IPS DF 4.7 (cell line): ENCODE measurements around the gene NEK4.
"Not testable (repeated sequence)": the region's sequence is repeated elsewhere in the genome, so short reads cannot be mapped to it uniquely, and the experiment has no call there.

Source experiments
- DNase-seq: peaks from one replicate; pipeline ENCODE4 v3.0.0-alpha.2; 2013; ENCODE audit warnings: low spot score; ENCODE audit errors: extremely low read depth

The NEK4 gene

DNA sequence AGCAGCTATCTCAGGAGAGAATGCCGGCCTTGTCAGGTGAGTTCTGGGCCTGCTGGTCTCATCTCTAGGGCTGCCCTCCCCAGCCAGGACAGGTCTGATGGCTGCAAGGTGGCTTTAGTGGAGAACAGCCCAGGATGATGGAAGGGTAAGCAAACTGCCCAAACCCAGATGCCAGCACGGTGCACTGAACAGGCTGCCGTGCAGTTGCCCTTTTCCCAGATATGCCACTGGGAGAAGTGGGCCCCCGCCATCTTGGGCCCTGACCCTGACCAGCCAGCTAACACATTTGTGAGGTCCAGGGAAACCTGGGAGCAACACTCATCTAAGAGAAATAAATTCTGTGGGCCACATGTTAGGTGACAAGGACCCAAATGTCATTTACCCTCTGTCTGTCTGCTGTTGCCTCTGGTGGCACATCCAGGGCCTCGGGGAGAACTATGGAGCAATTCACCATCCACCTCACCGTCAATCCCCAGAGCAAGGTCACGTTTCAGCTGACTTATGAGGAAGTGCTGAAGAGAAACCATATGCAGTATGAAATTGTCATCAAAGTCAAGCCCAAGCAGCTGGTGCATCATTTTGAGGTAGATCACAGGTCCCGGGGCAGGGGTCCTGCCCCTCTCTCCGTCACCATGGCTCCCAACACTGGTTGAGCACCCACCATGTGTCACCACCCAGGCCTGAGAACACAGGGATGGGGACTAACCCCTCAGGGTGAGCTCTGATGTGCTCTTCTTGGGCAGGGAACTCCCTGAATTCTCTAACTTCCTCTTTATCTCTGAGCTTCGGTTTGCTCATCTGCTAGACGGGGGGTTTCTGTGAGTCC is 8.5 kb upstream of the NEK4 start:
- DNase-seq = no peak

DNA sequence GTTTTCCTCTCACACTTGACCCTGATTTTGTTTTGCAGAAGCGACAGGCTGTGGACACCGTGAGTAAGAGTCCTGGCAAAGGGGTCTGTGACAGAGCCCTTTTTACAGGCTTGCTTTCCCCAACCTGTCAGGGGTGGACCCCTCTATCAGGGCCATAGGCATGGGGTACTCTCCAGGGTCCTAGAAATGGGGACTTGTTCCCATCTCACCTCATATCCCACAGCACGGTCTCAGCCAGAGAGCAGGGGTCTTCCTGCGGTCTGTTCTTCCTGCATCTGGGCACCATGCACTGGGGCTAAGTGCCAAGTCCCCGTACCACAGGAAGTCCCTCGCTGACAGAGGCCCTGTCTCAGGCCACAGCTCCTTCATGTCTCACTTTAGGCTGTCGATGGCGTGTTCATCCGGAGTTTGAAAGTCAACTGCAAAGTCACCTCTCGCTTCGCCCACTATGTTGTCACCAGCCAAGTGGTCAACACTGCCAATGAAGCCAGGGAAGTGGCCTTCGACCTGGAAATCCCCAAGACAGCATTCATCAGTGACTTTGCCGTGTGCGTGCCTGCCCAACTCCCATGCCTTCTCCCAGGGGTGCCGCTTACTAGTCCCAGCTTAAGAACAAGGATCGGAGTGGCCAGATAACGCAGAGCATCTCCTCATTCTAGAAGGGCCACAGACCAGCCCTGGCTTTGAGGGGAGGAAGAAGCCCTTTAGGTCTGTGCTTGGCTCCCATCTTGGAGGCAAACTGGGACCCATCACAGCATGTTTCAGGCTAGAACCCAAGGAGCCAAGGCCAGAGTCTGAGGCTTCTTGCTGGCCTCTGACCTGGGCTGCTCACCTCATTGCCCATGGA is 7.4 kb upstream of the NEK4 start:
- DNase-seq = no peak

DNA sequence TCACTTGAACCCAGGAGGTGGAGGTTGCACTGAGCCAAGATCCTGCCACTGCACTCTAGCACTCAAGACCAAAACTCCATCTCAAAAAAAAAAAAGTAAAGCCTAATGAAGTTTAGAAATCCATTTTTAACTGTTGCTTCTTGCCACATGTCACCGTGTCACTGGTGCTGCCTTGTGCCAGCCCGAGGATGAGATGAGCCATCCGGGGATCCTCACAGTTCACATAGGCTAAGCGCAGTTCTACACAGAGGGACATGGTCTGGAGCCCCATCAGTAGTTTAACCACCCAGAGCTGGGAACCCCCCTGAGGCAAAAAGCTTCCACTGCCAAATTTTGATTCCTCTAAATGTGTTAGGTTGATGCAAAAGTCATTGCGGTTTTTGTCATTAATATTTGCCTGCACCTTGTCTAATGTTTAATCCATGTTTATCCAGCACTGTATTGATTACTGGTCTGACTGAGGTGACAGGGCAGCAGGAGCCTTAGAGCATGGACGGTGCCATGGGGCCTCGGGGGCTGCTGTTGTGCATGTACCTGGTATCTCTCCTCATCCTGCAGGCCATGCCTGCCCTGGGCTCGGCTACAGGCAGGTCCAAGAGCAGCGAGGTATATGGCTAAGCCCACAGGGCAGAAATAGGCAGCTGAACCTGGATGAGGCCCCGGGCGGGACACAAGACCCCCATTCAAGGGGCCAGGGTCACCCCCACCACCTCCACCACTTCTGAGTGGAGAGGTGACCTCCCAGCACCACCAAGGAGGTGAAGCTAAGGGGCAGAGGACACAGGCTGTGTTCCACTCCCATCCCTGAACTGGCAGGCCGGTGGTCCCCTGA is 6.6 kb upstream of the NEK4 start, which contains the start of gene ITIH1:
Gene ITIH1, plus strand, starts transcription at position 473 of the 832 bp plus-strand sequence. Its CDS starts 17 bp downstream, at position 490.
- DNase-seq = no peak

DNA sequence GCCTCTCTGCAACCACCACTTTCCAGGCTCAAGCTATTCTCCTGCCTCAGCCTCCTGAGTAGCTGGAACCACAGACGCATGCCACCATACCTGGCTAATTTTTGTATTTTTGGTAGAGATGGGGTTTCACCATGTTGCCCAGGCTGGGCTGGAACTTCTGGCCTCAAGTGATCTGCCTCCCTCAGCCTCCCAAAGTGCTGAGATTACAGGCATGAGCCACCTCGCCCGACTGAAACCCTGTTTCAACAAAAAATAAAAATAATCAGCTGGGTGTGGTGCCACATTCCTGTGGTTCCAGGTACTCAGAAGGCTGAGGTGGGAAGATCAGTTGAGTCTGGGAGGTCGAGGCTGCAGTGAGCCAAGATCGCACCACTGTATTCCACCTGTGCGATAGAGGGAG is 5.7 kb upstream of the NEK4 start:
- not testable (repeated sequence) for DNase-seq

DNA sequence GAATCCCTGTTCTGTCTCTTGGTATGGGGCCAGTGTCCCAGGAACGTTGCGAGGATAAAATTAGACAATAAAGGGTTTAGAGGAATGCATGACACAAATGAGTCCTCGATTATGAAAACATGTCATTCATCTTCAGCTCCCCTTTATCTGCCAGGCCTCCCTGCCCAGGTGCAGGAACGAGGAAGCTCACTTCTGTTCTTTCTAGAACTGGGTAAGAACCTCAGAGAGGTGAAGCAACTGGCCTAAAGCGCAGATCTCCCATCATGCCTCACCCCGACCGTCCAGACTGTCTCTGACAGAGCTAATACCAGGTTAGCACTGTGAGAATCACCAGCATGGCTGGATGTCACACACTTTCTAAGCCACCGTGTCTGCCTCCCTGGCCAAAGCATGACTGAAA is 5.1 kb upstream of the NEK4 start:
- DNase-seq = no peak

DNA sequence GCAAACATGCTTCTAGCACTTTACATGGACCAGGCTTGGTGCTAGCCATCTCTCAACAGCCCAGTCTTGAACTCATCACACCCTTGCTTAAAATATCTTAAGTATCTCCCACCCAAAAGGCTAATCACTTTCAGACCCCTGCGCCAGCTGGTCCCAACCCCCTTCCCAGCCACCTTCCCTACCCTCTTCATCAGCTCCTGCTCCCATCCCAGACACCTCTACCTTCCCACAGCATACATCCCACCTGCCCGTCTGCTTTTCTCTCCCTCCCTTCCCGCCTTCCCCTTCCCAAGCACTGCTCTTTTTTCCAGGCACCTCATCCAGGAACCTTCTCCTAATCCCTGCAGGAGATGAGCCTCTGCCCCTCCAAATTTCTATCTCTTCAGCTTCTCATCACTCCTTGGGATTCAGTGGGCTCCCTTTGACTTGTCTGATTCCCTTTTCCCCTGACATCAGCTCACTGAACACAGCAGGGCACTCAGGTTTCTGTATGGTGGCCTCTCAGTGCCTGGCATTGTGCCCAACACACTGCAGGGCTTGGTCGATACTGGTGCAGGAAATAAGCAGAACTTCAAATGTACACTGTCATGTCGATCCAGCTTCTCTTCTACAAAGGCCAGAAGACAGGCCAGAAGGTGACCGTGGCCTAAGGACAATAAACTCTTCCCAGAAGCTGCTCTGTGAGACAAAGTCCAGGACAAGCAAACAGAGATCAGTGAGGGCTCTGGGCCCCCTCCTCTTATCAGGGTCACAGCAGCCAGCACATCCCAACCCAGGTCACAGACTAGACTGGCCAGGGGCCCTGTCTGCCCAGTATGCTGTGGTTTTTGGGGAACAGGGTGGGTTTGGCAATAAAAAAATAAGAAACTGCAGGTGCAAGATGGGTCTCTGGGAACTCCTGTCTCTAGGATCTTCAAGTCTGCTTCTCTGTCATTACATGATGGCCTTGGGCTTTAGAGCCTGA is 4.4 kb upstream of the NEK4 start:
- DNase-seq = no peak

DNA sequence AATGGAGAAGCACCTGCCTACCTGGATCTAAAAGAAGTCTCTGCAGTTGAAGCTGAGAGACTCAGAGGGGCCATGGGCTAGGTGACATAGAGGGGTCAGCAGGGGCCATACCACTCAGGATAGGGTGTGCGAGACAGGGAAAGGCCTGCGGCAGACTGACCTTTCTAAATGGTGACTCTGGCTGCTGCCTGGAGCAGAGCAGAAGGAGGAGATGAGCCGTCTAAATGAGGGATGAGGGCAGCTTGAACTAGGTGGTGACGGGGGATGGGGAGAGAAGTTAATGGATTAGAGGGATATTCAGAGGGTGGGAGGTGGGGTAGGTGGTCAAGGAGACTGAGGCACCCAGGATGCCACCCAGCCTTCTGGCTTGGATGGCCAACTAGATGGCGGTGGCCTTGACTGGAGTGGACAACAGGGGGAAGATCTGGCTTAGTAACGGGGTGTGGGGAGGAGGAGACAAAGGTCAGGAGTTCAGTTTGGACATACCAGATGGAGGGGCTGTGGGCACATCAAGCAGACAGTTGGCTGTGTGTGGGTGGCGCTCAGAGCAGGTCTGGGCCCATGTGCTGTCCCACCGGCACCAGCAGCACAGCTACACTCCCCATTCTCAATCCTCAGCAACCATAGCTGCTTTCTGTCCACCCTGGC is 3.5 kb upstream of the NEK4 start:
- DNase-seq = no peak

DNA sequence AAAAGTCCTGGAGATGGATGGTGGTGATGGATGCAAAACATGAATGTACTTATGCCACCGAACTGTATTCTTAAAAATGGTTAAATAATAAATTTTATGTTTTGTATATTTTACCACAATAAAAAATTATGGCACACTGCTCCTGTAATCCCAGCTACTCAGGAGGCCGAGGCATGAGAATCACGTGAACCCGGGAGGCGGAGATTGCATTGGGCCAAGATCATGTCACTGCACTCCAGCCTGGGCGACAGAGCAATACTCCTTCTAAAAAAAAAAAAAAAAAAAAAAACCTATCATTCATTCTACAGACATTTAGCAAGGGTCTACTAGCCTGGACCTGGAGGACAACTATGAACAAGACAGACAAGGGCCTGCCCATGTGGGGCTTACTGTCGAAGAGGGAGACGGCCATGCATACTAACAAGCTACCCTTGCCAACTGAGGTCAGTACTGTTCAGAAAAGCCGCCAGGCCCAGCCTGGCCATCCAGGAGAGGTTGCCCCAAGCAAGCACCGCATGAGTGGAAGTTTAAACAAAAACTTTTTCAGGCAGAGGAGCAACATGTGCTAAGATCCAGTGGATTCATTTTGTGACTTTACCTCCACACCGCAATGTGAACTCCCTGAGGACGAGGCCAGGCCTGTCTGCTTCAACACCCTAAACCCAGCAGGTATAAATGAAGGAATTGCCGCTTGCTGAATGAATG is 2.8 kb upstream of the NEK4 start:
- no peak for DNase-seq

DNA sequence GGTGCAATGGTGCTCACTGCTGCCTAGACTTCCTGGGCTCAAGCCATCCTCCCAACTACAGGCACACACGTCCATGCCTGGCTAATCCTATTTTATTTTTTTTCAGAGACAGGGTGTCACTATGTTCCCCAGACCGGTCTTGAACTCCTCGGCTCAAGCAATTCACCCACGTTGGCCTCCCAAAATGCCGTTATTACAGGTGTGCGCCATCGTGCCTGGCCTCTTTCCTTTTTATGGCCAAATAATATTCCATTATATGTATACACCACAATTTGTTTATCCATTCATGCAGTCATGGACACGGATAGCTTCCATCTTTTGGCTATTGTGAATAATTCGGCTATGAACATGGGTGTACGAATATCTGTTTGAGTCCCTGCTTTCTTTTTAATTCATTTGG is 962 bp upstream of the NEK4 start:
- no peak for DNase-seq

DNA sequence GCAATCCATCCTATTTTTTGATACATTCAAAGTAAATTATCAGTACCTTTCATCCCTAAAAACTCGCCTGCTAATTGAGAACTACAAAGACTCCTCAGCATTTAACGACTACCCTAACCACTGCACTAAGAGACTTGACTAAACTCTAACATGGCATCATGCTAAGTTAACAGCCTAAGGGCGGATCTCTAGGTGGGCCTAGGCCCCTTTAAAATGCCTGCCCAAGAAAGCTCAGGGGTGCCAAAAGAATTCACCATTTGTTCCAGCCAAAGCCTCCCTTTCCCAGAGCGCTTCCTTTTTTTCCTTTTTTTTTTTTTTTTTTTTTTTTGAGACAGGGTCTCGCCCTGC is 568 bp upstream of the NEK4 start:
- no peak for DNase-seq

DNA sequence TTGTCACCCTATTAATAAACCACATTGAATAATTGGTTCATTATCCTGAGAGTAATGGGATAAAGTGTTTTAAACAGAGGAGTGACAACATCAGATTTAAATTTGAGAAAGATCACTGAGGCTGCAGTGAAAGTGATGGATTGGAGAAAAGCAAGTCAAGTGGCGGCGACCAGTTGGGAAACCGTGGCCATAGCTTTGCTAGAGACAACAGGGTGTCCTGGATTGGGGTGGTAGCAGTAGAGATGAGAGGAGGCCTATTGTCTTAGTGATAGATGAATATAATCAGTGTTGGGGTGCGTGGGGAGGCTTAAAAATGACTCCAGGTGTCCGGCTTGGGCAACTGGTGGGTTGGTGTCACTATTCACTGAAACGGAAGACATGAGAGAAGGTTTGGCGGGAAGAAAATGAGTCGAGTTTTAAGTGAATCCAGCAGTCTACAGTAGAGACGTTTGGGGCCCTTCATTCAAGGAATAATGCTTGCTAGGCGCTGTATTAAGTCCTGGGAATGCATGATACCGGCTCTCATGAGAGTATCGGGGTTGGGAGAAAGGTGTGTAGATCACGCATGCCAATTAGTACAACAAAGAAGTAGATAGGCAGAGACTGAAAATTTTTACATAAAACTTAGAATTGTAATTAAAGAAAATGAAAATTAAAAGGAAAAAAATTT is 819 bp downstream of the NEK4 start:
- DNase-seq = no peak

DNA sequence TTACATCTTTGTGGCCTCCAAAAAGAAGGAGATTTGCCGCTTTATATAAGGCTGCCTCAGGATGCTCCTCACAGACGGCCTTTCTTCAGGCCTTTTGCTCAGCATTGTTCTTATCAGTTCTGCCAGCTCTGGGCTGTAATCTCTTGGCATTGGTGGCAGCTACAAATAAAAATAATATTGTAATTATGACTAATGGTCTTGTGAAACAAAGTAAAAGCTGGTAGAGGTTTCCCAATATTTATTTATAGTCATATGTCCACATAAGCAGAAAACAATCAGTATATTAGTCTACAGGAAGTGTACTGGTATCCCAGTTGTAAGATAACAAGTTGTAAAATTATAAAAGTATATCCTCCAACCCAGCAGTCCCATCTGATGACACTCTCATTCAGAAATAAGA is 7.3 kb downstream of the NEK4 start:
- DNase-seq = no peak

DNA sequence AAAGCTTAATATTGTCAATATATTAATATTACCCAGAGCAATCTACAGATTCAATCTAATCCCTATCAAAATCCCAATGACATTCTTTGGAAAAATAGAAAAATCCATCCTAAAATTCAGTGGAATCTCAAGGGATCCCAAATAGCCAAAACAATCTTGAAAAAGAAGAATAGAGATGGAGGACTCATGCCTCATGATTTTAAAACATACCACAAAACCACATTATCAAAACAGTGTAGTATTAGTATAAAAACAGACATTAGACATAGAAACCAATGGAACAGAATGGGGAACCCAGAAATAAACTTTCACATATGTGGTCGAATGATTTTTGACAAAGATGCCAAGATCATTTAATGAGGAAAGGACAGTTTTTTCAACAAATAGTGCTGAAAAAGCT is 14.6 kb downstream of the NEK4 start:
- no peak for DNase-seq

DNA sequence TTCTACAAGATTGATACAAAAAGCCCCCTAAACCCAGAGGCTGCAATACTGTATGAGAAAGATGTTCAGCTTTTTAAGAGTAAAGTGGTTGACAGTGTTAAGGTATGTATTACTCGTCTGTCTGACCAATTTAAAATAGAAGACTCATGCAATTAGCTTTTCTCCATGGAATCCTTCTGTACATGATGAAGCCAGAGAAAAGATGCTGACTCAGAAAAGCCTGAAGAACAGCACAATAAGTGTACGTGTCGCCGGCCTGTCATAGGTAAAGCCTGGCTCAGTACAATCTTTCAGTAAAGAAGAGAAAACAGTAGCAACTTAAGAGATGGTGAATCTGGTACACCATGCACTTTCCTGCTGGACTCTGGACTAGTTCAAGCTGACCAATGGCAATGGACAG is 16.4 kb downstream of the NEK4 start:
- DNase-seq = no peak

DNA sequence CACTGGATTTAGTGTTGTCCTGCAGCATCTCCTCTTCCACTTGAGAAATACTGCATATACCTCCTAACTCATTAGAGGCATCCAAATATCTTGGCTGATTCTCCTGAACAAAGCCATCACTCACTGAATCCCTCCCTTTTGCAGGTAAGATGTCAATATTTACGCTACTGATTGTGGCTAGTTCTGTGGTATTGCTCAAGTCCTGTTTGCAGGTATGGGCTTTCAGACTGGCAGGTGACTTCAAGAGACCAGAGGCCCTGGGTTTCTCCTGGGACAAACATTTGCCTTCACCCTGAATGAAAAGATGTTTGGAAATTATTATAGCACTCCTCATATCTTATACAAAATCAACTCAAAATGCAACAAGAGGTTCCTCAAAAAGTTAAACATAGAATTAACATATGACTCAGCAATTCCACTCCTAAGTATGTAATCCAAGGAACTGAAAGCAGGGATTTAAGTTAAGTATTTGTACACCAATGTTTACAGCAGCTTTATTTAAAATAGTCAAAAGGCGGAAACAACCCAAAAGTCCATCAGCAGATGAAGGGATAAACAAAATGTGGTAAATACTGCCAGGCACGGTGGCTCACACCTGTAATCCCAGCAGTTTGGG is 18.6 kb downstream of the NEK4 start:
- no peak for DNase-seq

DNA sequence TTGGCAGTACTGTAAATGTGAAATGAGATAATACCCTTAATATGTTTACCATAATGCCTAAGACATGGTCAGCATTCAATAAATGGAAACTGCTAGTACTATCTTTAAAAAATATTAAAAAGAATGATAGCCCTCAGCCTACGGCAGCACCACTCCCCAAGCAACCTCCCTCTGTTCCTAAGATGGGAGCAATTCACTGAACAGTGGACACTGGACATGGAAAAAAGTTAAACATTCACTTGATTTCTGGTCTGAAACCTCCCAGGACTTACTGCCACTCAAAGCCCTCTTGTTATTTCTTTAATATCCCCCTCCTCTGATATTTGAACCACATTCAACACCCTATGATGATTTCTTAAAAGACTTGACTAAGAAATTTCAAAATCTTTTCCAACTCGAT is 27.0 kb downstream of the NEK4 start:
- no peak for DNase-seq

DNA sequence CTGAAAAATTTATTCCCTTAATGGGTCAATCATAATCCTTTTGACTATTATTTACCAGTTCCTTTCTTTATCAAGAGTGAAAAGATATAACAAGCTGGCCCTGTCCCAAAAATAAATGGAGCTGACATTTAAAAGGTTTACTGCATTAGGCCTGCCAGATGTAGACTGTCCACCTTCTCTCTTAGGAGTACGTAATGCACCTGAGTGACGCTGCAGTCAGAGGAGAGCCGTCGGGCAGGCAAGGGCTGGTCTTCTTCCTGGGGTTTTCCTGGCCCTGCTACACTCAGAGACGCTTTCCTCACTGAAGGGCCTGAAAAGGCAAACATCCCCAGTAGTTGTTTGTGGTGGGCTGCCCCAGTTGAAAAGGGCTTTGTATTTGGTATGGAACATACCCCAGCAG is 27.6 kb downstream of the NEK4 start:
- no peak for DNase-seq

DNA sequence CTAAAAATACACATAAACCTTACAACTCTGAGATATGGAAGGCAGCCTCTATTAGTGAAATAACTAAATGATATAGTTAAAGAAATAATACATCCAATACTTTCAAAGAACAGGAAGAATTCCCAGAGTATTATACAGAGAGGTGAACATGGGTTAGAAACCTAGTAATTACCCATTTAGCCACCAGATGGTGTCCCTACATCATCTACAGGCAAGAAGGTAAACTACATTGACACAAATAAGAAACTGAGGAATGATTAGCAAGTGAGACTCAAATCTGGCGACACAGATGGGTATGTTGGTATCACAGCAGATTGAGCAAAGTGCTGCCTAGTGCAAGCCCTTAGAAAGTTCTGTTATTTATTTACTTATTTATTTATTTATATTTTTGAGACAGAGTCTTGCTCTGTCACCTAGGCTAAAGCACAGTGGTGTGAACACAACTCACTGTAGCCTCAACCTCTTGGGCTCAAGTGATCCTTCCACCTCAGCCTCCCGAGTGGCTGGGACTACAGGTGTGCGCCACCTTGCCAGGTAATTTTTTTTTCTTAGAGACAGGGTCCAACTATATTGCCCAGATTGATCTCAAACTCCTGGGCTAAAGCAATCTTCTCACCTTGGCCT is 28.2 kb downstream of the NEK4 start:
- DNase-seq = no peak
